ENCODE measurements around the gene CEP112. TPM values are rescaled to one million over a fixed set of nuclear protein-coding genes. Genes with fewer than 3 reads are reported as not detected.

The CEP112 gene
- total RNA-seq, 1 donor from 2014 or later = 24.5 TPM

GRCh38 chr17:65588181-65588808 lies 603.6 kb downstream of the CEP112 start:
- Mint-ChIP-seq H3K4me1 (peaks cover 16% of the 10 kb centered on the region), H3K27ac (ENCODE audit: unreplicated experiment) (no peak overlapping the region), H3K9me3 (no peaks in the 10 kb centered on the region), H3K4me3 (no peak overlapping the region), H3K27me3 (ENCODE audit: low read depth) (no peaks in the 10 kb centered on the region), H3K36me3 (ENCODE audit: low read depth) (no peaks in the 10 kb centered on the region)
- no peak for DNase-seq (ENCODE audit: low read depth, low spot score)
- peak; percentile 51 for TF ChIP-seq CTCF (conservative IDR thresholded peaks at IDR 0.05)

GRCh38 chr17:65587534-65588180 lies 604.3 kb downstream of the CEP112 start:
- H3K27ac Mint-ChIP-seq (ENCODE audit: unreplicated experiment) = peak overlapping the region; percentile 95
- no peak for DNase-seq (ENCODE audit: low read depth, low spot score)
- H3K4me3 Mint-ChIP-seq = no peak overlapping the region
- H3K4me1 Mint-ChIP-seq = peaks cover 12% of the 10 kb centered on the region
- H3K36me3 Mint-ChIP-seq (ENCODE audit: low read depth) = no peaks in the 10 kb centered on the region
- TF ChIP-seq CTCF (conservative IDR thresholded peaks at IDR 0.05) = no peak
- H3K9me3 Mint-ChIP-seq = no peaks in the 10 kb centered on the region
- H3K27me3 Mint-ChIP-seq (ENCODE audit: low read depth) = no peaks in the 10 kb centered on the region

- no peaks in the 10 kb centered on the region for H3K9me3 Mint-ChIP-seq
- no peak overlapping the region for H3K4me3 Mint-ChIP-seq
- no peaks in the 10 kb centered on the region for H3K27me3 Mint-ChIP-seq (ENCODE audit: low read depth)
- DNase-seq (ENCODE audit: low read depth, low spot score) = no peak
- H3K36me3 Mint-ChIP-seq (ENCODE audit: low read depth) = no peaks in the 10 kb centered on the region
- peaks cover 12% of the 10 kb centered on the region for H3K4me1 Mint-ChIP-seq
- H3K27ac Mint-ChIP-seq (ENCODE audit: unreplicated experiment) = peak overlapping the region; percentile 95
- TF ChIP-seq CTCF (conservative IDR thresholded peaks at IDR 0.05) = no peak
Observed at GRCh38 chr17:65586899-65587298, 605.0 kb downstream of the CEP112 start.

Other genes starting within 250 kb of the CEP112 start
- gene APOH, start 37.3 kb upstream of the CEP112 start, total RNA-seq = not detected in 2 replicates
- gene PRKCA, start 110.5 kb upstream of the CEP112 start, total RNA-seq = 21.2 and 22.7 TPM in 2 replicates

All from neural crest cell (in vitro differentiated cells).